WTC11 (cell line): ENCODE results near the gene CHTF18. TPM values are rescaled to one million over a fixed set of nuclear protein-coding genes. Genes with fewer than 3 reads are reported as not detected.

Experiments used
- ATAC-seq: fragments of 200-7000 bp; cut with Tn5 transposase; 2 replicates; pipeline ENCODE4 v1.10.0; 2021; ENCODE audit warnings: mild to moderate bottlenecking, moderate library complexity
- CTCF ChIA-PET: fragments of 300-600 bp; sonication (Branson Sonifier 250); formaldehyde crosslinking; loops from one replicate; lab custom pipeline; 2021; ENCODE audit warnings: antibody characterized with exemption; lab: Charles Lee
- POLR2A ChIA-PET: fragments of 350-600 bp; sonication (Branson Sonifier 250); formaldehyde crosslinking; loops from one replicate; lab custom pipeline; 2021; ENCODE audit warnings: antibody characterized with exemption; lab: Charles Lee
- DNase-seq: peaks from one replicate; pipeline ENCODE4 v3.0.0; 2021; ENCODE audit warnings: low spot score
- H3K27ac Mint-ChIP-seq: 2 replicates; pipeline ENCODE4 v1.8.0; 2021; ENCODE audit warnings: mixed read lengths
- H3K27me3 Mint-ChIP-seq: 2 replicates; pipeline ENCODE4 v1.8.0; 2021; ENCODE audit warnings: low read depth, mild to moderate bottlenecking, moderate library complexity, mixed read lengths
- H3K36me3 Mint-ChIP-seq: 2 replicates; pipeline ENCODE4 v1.8.0; 2021; ENCODE audit warnings: mixed read lengths
- H3K4me1 Mint-ChIP-seq: 2 replicates; pipeline ENCODE4 v1.8.0; 2022; ENCODE audit warnings: mixed read lengths
- H3K4me3 Mint-ChIP-seq: 2 replicates; pipeline ENCODE4 v1.8.0; 2021; ENCODE audit warnings: mild to moderate bottlenecking, moderate library complexity, mixed read lengths
- H3K9me3 Mint-ChIP-seq: 2 replicates; pipeline ENCODE4 v1.8.0; 2021; ENCODE audit warnings: mixed read lengths
- CBFB ChIP-seq: sonication (generic); formaldehyde crosslinking; IDR thresholded peaks from 2 replicates; pipeline ENCODE4 v1.8.1; 2022; ENCODE audit warnings: mild to moderate bottlenecking, low read depth, missing genetic modification reagents
- CTCF ChIP-seq: fragments of 200-600 bp; IDR thresholded peaks from 2 replicates; pipeline ENCODE4 v1.8.0; 2022; ENCODE audit warnings: antibody characterized with exemption
- ETV6 ChIP-seq: sonication (generic); formaldehyde crosslinking; IDR thresholded peaks from 2 replicates; pipeline ENCODE4 v1.8.1; 2022; ENCODE audit warnings: mild to moderate bottlenecking, missing genetic modification reagents
- FOXP1 ChIP-seq: sonication (generic); formaldehyde crosslinking; IDR thresholded peaks from 2 replicates; pipeline ENCODE4 v1.8.0; 2022; ENCODE audit warnings: missing genetic modification reagents, mild to moderate bottlenecking, moderate library complexity, borderline replicate concordance
- FOXP4 ChIP-seq: sonication (generic); formaldehyde crosslinking; IDR thresholded peaks from 2 replicates; pipeline ENCODE4 v1.8.0; 2022; ENCODE audit warnings: mild to moderate bottlenecking, missing genetic modification reagents
- GTF2I ChIP-seq: fragments of 250-450 bp; sonication (Bioruptor Pico); conservative IDR thresholded peaks from 2 replicates; pipeline ENCODE4 v1.4.0; 2021; ENCODE audit warnings: mild to moderate bottlenecking
- IRF2 ChIP-seq: sonication (generic); formaldehyde crosslinking; IDR thresholded peaks from 2 replicates; pipeline ENCODE4 v1.8.0; 2022; ENCODE audit warnings: low read depth, missing genetic modification reagents, borderline replicate concordance
- MLX ChIP-seq: sonication (generic); formaldehyde crosslinking; IDR thresholded peaks from 2 replicates; pipeline ENCODE4 v1.8.1; 2023; ENCODE audit warnings: mild to moderate bottlenecking, missing genetic modification reagents, moderate library complexity
- NFYB ChIP-seq: sonication (generic); formaldehyde crosslinking; conservative IDR thresholded peaks from 2 replicates; pipeline ENCODE4 v1.8.0; 2022; ENCODE audit warnings: low read depth, missing genetic modification reagents
- SMAD3 ChIP-seq: sonication (generic); formaldehyde crosslinking; IDR thresholded peaks from 2 replicates; pipeline ENCODE4 v1.8.0; 2022; ENCODE audit warnings: missing genetic modification reagents, mild to moderate bottlenecking, borderline replicate concordance
- SOX15 ChIP-seq: fragments of 250-450 bp; sonication (Bioruptor Pico); IDR thresholded peaks from 2 replicates; pipeline ENCODE4 v1.9.0; 2021; ENCODE audit warnings: mild to moderate bottlenecking
- ZNF281 ChIP-seq: sonication (generic); formaldehyde crosslinking; IDR thresholded peaks from 2 replicates; pipeline ENCODE4 v1.8.0; 2023; ENCODE audit warnings: mild to moderate bottlenecking, missing genetic modification reagents
- ZNF671 ChIP-seq: fragments of 250-450 bp; sonication (Bioruptor Pico); IDR thresholded peaks from 2 replicates; pipeline ENCODE4 v1.8.0; 2021; ENCODE audit warnings: mild to moderate bottlenecking
- total RNA-seq: library from RNA; stranded (reverse); gene quantifications from 3 replicates; pipeline ENCODE4 v1.2.3, GENCODE V29; 2021
- TF ChIP-seq, protein P1 (sequence below): sonication (generic); formaldehyde crosslinking; IDR thresholded peaks from 2 replicates; pipeline ENCODE4 v1.8.1; 2022; ENCODE audit warnings: mild to moderate bottlenecking, moderate library complexity, missing genetic modification reagents
- TF ChIP-seq, protein P2 (sequence below): sonication (generic); formaldehyde crosslinking; IDR thresholded peaks from 2 replicates; pipeline ENCODE4 v1.8.0; 2022; ENCODE audit warnings: mild to moderate bottlenecking, missing genetic modification reagents
- TF ChIP-seq, protein P3 (sequence below): sonication (generic); formaldehyde crosslinking; IDR thresholded peaks from 2 replicates; pipeline ENCODE4 v1.8.1; 2022; ENCODE audit warnings: low read depth, mild to moderate bottlenecking, moderate library complexity, missing genetic modification reagents, borderline replicate concordance
- TF ChIP-seq, protein P4 (sequence below): sonication (generic); formaldehyde crosslinking; conservative IDR thresholded peaks from 2 replicates; pipeline ENCODE4 v1.8.1; 2022; ENCODE audit warnings: mild to moderate bottlenecking, missing genetic modification reagents
- TF ChIP-seq, protein P5 (sequence below): sonication (generic); formaldehyde crosslinking; conservative IDR thresholded peaks from 2 replicates; pipeline ENCODE4 v1.8.1; 2023; ENCODE audit warnings: mild to moderate bottlenecking, low read depth, missing genetic modification reagents, moderate library complexity

The CHTF18 gene
- total RNA-seq, 1 experiment from 2014 or later, result 183 TPM

- Mint-ChIP-seq H3K4me3 (no peak overlapping the region), H3K27ac (no peak overlapping the region), H3K9me3 (peaks cover 3% of the 10 kb centered on the region), H3K36me3 (no peaks in the 10 kb centered on the region), H3K4me1 (peaks cover 4% of the 10 kb centered on the region), H3K27me3 (peaks cover 10% of the 10 kb centered on the region)
- ATAC-seq (no peak), DNase-seq (no peak)
- CTCF ChIA-PET, result interaction anchor here (1.0 to 4.3 kb wide), 5 partner anchors 16 to 242 kb away, joined by 3 to 33 read pairs (median 3); no protein-coding TSS in a partner anchor
- POLR2A ChIA-PET, result no interaction called here
- TF ChIP-seq, protein P1, sequence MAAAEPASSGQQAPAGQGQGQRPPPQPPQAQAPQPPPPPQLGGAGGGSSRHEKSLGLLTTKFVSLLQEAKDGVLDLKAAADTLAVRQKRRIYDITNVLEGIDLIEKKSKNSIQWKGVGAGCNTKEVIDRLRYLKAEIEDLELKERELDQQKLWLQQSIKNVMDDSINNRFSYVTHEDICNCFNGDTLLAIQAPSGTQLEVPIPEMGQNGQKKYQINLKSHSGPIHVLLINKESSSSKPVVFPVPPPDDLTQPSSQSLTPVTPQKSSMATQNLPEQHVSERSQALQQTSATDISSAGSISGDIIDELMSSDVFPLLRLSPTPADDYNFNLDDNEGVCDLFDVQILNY, result no peak
- TF ChIP-seq ETV6 (CRISPR knock-in tag), result no peak
- TF ChIP-seq, protein P2, sequence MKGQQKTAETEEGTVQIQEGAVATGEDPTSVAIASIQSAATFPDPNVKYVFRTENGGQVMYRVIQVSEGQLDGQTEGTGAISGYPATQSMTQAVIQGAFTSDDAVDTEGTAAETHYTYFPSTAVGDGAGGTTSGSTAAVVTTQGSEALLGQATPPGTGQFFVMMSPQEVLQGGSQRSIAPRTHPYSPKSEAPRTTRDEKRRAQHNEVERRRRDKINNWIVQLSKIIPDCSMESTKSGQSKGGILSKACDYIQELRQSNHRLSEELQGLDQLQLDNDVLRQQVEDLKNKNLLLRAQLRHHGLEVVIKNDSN (CRISPR knock-in tag), result no peak
- TF ChIP-seq, protein P3, sequence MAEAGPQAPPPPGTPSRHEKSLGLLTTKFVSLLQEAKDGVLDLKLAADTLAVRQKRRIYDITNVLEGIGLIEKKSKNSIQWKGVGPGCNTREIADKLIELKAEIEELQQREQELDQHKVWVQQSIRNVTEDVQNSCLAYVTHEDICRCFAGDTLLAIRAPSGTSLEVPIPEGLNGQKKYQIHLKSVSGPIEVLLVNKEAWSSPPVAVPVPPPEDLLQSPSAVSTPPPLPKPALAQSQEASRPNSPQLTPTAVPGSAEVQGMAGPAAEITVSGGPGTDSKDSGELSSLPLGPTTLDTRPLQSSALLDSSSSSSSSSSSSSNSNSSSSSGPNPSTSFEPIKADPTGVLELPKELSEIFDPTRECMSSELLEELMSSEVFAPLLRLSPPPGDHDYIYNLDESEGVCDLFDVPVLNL (CRISPR knock-in tag), result no peak
- TF ChIP-seq MLX (CRISPR knock-in tag), result no peak
- TF ChIP-seq NFYB, result no peak
- TF ChIP-seq SMAD3 (CRISPR knock-in tag), result no peak
- TF ChIP-seq IRF2, result no peak
- no peak for TF ChIP-seq SOX15 (CRISPR knock-in tag)
- TF ChIP-seq CBFB (CRISPR knock-in tag), result no peak
- no peak for TF ChIP-seq GTF2I (CRISPR knock-in tag)
- no peak for TF ChIP-seq CTCF
- no peak for TF ChIP-seq FOXP4 (CRISPR knock-in tag)
- TF ChIP-seq, protein P4, sequence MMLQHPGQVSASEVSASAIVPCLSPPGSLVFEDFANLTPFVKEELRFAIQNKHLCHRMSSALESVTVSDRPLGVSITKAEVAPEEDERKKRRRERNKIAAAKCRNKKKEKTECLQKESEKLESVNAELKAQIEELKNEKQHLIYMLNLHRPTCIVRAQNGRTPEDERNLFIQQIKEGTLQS (CRISPR knock-in tag), result no peak
- TF ChIP-seq FOXP1 (CRISPR knock-in tag), result no peak
- TF ChIP-seq ZNF671 (CRISPR knock-in tag), result no peak
- TF ChIP-seq, protein P5, sequence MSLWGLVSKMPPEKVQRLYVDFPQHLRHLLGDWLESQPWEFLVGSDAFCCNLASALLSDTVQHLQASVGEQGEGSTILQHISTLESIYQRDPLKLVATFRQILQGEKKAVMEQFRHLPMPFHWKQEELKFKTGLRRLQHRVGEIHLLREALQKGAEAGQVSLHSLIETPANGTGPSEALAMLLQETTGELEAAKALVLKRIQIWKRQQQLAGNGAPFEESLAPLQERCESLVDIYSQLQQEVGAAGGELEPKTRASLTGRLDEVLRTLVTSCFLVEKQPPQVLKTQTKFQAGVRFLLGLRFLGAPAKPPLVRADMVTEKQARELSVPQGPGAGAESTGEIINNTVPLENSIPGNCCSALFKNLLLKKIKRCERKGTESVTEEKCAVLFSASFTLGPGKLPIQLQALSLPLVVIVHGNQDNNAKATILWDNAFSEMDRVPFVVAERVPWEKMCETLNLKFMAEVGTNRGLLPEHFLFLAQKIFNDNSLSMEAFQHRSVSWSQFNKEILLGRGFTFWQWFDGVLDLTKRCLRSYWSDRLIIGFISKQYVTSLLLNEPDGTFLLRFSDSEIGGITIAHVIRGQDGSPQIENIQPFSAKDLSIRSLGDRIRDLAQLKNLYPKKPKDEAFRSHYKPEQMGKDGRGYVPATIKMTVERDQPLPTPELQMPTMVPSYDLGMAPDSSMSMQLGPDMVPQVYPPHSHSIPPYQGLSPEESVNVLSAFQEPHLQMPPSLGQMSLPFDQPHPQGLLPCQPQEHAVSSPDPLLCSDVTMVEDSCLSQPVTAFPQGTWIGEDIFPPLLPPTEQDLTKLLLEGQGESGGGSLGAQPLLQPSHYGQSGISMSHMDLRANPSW (CRISPR knock-in tag), result no peak
- TF ChIP-seq ZNF281 (CRISPR knock-in tag), result no peak
These were observed 26.6 kb downstream of the CHTF18 start for GRCh38 chr16:814974-815373.
